ENCODE data around the gene STXBP3.
"Not testable (repeated sequence)": the region's sequence is repeated elsewhere in the genome, so short reads cannot be mapped to it uniquely, and the experiment has no call there.

The STXBP3 gene

GRCh38 chr1:108767708-108768107, 21.2 kb downstream of the STXBP3 start:
- no peak for DNase-seq (ENCODE audit: extremely low spot score)
- TF ChIP-seq CTCF (IDR thresholded peaks at IDR 0.05; ENCODE audit: control extremely low read depth, extremely low read depth, low read depth, missing control alignments), result no peak
- ChIA-PET CTCF (interaction anchor here (1.0 to 1.5 kb wide), 6 partner anchors 10 to 72 kb away, joined by 3 to 4 read pairs (median 3); no protein-coding TSS in a partner anchor), POLR2A (no interaction called here)

DNA sequence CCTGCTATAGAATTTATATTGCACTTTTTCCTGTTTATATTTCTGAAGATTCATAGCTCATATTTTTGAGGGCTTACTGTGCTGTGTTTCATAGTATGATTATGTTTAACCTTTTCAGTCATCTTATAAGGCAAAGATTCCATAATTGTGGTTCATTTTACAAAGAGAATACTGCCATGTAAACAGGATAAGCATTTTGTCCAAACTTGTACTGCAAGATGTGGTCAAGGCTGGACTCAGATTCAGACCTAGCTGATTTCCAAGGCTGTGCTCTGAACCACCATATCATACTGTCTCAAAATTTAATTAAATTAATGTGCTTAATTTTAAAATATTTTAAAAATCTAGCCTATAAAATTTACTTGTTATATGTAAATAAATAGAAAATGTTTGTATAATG, 31.4 kb downstream of the STXBP3 start:
- POLR2A ChIA-PET, result no interaction called here
- no peak for DNase-seq (ENCODE audit: extremely low spot score)
- CTCF ChIA-PET, result interaction anchor here (0.8 kb wide), 1 partner anchor 9 kb away, joined by 3 read pairs; no protein-coding TSS in a partner anchor
- TF ChIP-seq CTCF (IDR thresholded peaks at IDR 0.05; ENCODE audit: control extremely low read depth, extremely low read depth, low read depth, missing control alignments), result no peak

DNA sequence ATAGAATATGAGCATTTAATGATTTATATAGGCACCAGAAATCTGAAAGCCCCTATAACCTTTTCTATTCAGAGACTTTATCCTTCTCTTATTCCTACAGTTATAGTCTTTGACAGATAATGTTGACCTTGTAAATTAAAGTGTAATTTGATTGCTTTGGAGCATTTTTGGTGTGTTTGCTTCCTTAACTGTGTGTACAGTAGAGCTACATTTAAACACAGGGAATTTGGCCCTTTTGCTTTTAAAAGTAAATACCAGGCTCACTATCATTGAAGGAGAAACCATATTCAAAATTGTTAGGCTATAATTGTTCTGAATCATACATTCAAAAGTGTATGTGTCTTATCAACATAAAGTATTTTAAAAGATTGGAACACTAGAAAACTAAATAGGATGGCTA, 33.0 kb downstream of the STXBP3 start:
- CTCF ChIA-PET, result no interaction called here
- no peak for TF ChIP-seq CTCF (IDR thresholded peaks at IDR 0.05; ENCODE audit: control extremely low read depth, extremely low read depth, low read depth, missing control alignments)
- DNase-seq (ENCODE audit: extremely low spot score), result no peak
- POLR2A ChIA-PET, result no interaction called here

DNA sequence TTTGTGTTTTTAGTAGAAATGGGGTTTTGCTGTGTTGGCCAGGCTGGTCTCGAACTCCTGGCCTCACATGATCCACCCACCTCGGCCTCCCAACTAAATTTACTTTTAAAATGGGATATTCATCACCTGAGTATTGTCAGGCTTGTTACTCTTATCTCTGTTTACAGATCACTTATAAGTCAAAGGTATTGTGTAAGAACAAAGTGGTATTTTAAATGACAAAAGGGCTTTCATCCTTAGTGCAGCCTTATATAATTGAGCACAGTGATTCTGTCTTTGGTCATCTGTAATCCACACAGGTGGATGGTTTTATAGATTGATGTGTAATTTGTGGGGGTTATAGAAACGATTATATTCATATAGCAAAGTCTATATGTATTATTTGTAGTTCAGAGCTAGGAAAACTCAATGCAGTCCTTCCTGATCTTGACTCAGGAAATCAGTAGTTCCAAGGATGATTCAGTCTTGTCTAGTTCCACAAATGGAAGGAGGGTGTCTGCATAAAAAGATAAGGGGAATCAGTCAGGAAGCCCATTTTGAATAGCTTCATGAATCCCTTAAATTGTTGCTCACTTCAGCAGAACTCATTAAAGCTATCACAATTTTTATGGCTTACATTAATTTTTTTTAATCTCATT, 34.6 kb downstream of the STXBP3 start:
- no peak for TF ChIP-seq CTCF (IDR thresholded peaks at IDR 0.05; ENCODE audit: control extremely low read depth, extremely low read depth, low read depth, missing control alignments)
- no peak for DNase-seq (ENCODE audit: extremely low spot score)
- CTCF ChIA-PET, result interaction anchor here (1.2 kb wide), 1 partner anchor 13 kb away, joined by 3 read pairs; no protein-coding TSS in a partner anchor
- POLR2A ChIA-PET, result no interaction called here

- CTCF ChIA-PET; POLR2A ChIA-PET; DNase-seq (ENCODE audit: extremely low spot score): not testable (repeated sequence)
Measured at GRCh38 chr1:108781575-108781944, 35.1 kb downstream of the STXBP3 start.

DNA sequence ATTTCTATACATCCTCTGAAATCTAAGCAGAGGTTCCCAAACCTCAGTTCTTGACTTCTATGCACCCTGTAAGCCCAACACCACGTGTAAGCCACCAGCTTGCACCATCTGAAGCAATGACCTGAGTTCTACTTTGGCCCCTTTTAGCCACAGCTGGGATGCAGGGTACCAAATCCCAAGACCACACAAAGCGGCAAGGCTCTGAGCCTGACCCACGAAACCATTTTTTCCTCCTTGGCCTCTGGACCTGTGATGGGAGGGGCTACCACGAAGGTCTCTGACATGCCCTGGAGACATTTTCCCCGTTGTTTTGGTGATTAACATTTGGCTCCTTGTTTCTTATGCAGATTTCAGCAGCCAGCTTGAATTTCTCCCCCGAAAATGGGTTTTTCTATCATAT, 38.8 kb downstream of the STXBP3 start:
- no peak for TF ChIP-seq CTCF (IDR thresholded peaks at IDR 0.05; ENCODE audit: control extremely low read depth, extremely low read depth, low read depth, missing control alignments)
- DNase-seq (ENCODE audit: extremely low spot score), result no peak
- POLR2A ChIA-PET, result no interaction called here
- CTCF ChIA-PET, result no interaction called here

- POLR2A ChIA-PET, result no interaction called here
- CTCF ChIA-PET, result interaction anchor here (1.4 kb wide), 1 partner anchor 15 kb away, joined by 3 read pairs; no protein-coding TSS in a partner anchor
- TF ChIP-seq CTCF (IDR thresholded peaks at IDR 0.05; ENCODE audit: control extremely low read depth, extremely low read depth, low read depth, missing control alignments), result no peak
- no peak for DNase-seq (ENCODE audit: extremely low spot score)
Measured at GRCh38 chr1:108785880-108786279, 39.4 kb downstream of the STXBP3 start.

Data from GM10248 (cell line).